Neural cell (in vitro differentiated cells): ENCODE data around the gene SNCAIP. TPM values are rescaled to one million over a fixed set of nuclear protein-coding genes. Genes with fewer than 3 reads are reported as not detected.

Source experiments
- H2AFZ ChIP-seq: fragments of 200-600, 300-800 bp; sonication (generic), shearing (Covaris generic); 2 replicates; pipeline ENCODE4 v1.6.0; 2014; ENCODE audit warnings: low read depth, mild to moderate bottlenecking, antibody characterized with exemption, low read length, moderate library complexity
- H3F3A ChIP-seq: fragments of 200-600 bp; shearing (Covaris generic); 2 replicates; pipeline ENCODE4 v1.6.1; 2016; ENCODE audit warnings: mild to moderate bottlenecking, moderate library complexity, mixed read lengths, antibody characterized with exemption, low read length; ENCODE audit not compliant: insufficient read depth, poor library complexity, severe bottlenecking
- H3K27ac ChIP-seq: fragments of 200-600, 300-800 bp; sonication (generic), shearing (Covaris generic); 2 replicates; pipeline ENCODE4 v1.5.1; 2014; ENCODE audit warnings: mild to moderate bottlenecking, low read length, moderate library complexity
- H3K27me3 ChIP-seq: fragments of 300-800, 200-600 bp; sonication (generic), shearing (Covaris generic); 2 replicates; pipeline ENCODE4 v1.6.0; 2014; ENCODE audit warnings: mild to moderate bottlenecking, low read depth, low read length, moderate library complexity; ENCODE audit not compliant: insufficient read depth
- H3K36me3 ChIP-seq: fragments of 300-800, 200-600 bp; sonication (generic), shearing (Covaris generic); 2 replicates; pipeline ENCODE4 v1.5.1; 2014; ENCODE audit warnings: mild to moderate bottlenecking, antibody characterized with exemption, low read length, moderate library complexity; ENCODE audit not compliant: insufficient read depth
- H3K4me2 ChIP-seq: fragments of 300-800, 200-600 bp; sonication (generic), shearing (Covaris generic); 2 replicates; pipeline ENCODE4 v1.6.0; 2014; ENCODE audit warnings: mild to moderate bottlenecking, low read length
- H3K4me3 ChIP-seq: fragments of 300-800, 200-600 bp; sonication (generic), shearing (Covaris generic); 2 replicates; pipeline ENCODE4 v1.5.1; 2014; ENCODE audit warnings: mild to moderate bottlenecking, low read length, moderate library complexity
- H3K79me2 ChIP-seq: fragments of 200-600 bp; shearing (Covaris generic); replicated peaks from 2 replicates; pipeline ENCODE4 v1.6.0; 2014; ENCODE audit warnings: mild to moderate bottlenecking, low read length, moderate library complexity; ENCODE audit not compliant: insufficient read depth
- H3K9ac ChIP-seq: fragments of 300-800, 200-600 bp; sonication (generic), shearing (Covaris generic); 2 replicates; pipeline ENCODE4 v1.6.1; 2016; ENCODE audit warnings: mild to moderate bottlenecking, low read length, mixed read lengths
- H3K9me2 ChIP-seq: fragments of 200-600 bp; shearing (Covaris generic); 2 replicates; pipeline ENCODE4 v1.6.1; 2016; ENCODE audit warnings: mild to moderate bottlenecking, low read length, mixed read lengths; ENCODE audit not compliant: insufficient read depth
- H3K9me3 ChIP-seq: fragments of 200-600, 300-800 bp; sonication (generic), shearing (Covaris generic); 2 replicates; pipeline ENCODE4 v1.6.1; 2016; ENCODE audit warnings: mild to moderate bottlenecking, mixed run types, low read length, moderate library complexity, mixed read lengths
- H4K20me1 ChIP-seq: fragments of 200-600 bp; shearing (Covaris generic); 2 replicates; pipeline ENCODE4 v1.6.1; 2016; ENCODE audit warnings: mild to moderate bottlenecking, mixed run types; ENCODE audit not compliant: insufficient read depth
- EP300 ChIP-seq: fragments of 450-650 bp; conservative IDR thresholded peaks from 2 replicates; pipeline ENCODE4 v1.6.1; 2014; ENCODE audit warnings: antibody characterized with exemption, mild to moderate bottlenecking, moderate library complexity; ENCODE audit not compliant: poor library complexity, severe bottlenecking
- EZH2 ChIP-seq: fragments of 200-600, 300-800 bp; shearing (Covaris generic), sonication (generic); IDR thresholded peaks from 2 replicates; pipeline ENCODE4 v1.6.1; 2014; ENCODE audit warnings: antibody characterized with exemption, low read length, borderline replicate concordance, mild to moderate bottlenecking; ENCODE audit not compliant: insufficient read depth, poor library complexity, severe bottlenecking
- MXI1 ChIP-seq: fragments of 450-650 bp; conservative IDR thresholded peaks from 2 replicates; pipeline ENCODE4 v1.6.1; 2014; ENCODE audit warnings: antibody characterized with exemption, mild to moderate bottlenecking; ENCODE audit not compliant: poor library complexity, severe bottlenecking
- POLR2AphosphoS5 ChIP-seq: IDR thresholded peaks from 2 replicates; pipeline ENCODE4 v1.6.1; 2012
- RAD21 ChIP-seq: fragments of 450-650 bp; conservative IDR thresholded peaks from 2 replicates; pipeline ENCODE4 v1.6.1; 2014; ENCODE audit warnings: antibody characterized with exemption, mild to moderate bottlenecking, moderate library complexity
- SMC3 ChIP-seq: fragments of 450-650 bp; conservative IDR thresholded peaks from 2 replicates; pipeline ENCODE4 v1.6.1; 2014; ENCODE audit warnings: antibody characterized with exemption, mild to moderate bottlenecking, moderate library complexity; ENCODE audit not compliant: poor library complexity
- TAF1 ChIP-seq: IDR thresholded peaks from 2 replicates; pipeline ENCODE4 v1.6.1; 2012; ENCODE audit warnings: low read depth
- polyA plus RNA-seq: library from polyadenylated mRNA; depleted of rRNA; stranded (reverse); fragments of >200 nt; gene quantifications from 2 replicates; pipeline ENCODE4 v1.2.3, GENCODE V29; 2014
- TF ChIP-seq, protein P1 (sequence below): fragments of 450-650 bp; IDR thresholded peaks from 2 replicates; pipeline ENCODE4 v1.5.1; 2014; ENCODE audit warnings: antibody characterized with exemption, mild to moderate bottlenecking, moderate library complexity; ENCODE audit not compliant: poor library complexity, severe bottlenecking

Gene SNCAIP
- polyA plus RNA-seq, 1 donor from 2014 or later, result 25.6 TPM

DNA sequence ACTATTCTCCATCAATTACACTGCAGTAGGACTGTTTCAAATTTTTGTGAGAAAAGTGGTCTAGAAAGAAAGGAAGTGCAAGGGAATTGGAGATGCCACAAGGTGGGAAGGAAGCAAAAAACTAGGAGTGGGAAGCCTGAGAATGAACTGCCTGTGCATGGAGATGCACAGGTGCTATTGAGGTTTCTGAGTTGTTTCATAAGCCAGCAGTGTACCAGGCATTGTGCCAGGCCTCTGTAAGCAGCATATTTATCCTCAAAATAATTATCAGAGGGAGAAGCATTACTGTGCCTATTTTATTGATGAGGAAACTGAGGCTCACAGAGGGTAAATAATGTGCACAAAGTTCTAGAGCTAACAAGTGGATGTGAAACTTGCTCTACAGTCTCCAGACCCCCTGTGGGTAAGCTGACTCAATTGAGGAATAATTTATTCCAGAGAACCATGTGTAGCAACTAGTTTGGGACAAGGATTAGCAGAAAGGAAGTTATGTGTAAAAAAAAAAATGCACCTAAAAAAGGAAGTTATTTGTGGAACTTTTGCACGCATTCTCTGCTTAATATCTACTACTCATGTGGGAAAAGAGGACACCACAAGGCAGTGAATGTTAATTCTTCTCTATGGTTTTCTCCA lies 96.7 kb downstream of the SNCAIP start:
- Histone ChIP-seq H3K9ac (no peak overlapping the region), H3K4me3 (no peak overlapping the region), H3K27ac (no peak overlapping the region), H2AFZ (no peak overlapping the region), H3F3A (no peaks in the 10 kb centered on the region), H4K20me1 (no peaks in the 10 kb centered on the region), H3K79me2 (no peaks in the 10 kb centered on the region), H3K9me3 (no peaks in the 10 kb centered on the region), H3K27me3 (no peaks in the 10 kb centered on the region), H3K36me3 (peaks cover 9% of the 10 kb centered on the region), H3K9me2 (no peaks in the 10 kb centered on the region), H3K4me2 (no peak overlapping the region)
- no peak for TF ChIP-seq MXI1
- TF ChIP-seq EZH2, result no peak
- no peak for TF ChIP-seq POLR2AphosphoS5
- TF ChIP-seq, protein P1, sequence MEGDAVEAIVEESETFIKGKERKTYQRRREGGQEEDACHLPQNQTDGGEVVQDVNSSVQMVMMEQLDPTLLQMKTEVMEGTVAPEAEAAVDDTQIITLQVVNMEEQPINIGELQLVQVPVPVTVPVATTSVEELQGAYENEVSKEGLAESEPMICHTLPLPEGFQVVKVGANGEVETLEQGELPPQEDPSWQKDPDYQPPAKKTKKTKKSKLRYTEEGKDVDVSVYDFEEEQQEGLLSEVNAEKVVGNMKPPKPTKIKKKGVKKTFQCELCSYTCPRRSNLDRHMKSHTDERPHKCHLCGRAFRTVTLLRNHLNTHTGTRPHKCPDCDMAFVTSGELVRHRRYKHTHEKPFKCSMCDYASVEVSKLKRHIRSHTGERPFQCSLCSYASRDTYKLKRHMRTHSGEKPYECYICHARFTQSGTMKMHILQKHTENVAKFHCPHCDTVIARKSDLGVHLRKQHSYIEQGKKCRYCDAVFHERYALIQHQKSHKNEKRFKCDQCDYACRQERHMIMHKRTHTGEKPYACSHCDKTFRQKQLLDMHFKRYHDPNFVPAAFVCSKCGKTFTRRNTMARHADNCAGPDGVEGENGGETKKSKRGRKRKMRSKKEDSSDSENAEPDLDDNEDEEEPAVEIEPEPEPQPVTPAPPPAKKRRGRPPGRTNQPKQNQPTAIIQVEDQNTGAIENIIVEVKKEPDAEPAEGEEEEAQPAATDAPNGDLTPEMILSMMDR, result no peak
- no peak for TF ChIP-seq SMC3
- no peak for TF ChIP-seq RAD21

DNA sequence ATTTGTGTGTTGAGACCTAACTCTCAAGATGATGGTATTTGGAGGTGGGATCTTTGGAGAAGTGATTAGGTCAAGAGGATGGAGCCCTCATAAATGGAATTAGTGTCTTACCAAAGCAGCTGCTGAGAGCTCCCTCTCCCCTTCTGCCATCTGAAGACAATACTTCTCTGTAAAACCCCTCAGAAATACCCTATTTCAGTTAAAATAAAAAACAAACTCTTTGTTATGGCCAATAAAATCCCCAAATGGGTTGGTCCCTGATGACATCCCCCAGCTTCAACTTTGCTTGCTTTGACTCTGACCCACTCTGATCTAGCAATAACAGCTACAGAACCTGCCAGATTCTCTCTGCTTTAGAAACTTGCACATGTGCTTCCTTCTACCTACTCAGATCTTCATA lies 100.9 kb downstream of the SNCAIP start:
- no peaks in the 10 kb centered on the region for H3K36me3 ChIP-seq
- H3K4me3 ChIP-seq, result no peak overlapping the region
- H2AFZ ChIP-seq, result no peak overlapping the region
- no peaks in the 10 kb centered on the region for H3K27me3 ChIP-seq
- no peaks in the 10 kb centered on the region for H4K20me1 ChIP-seq
- no peak overlapping the region for H3K4me2 ChIP-seq
- H3K27ac ChIP-seq, result no peak overlapping the region
- H3K9ac ChIP-seq, result no peak overlapping the region
- H3K9me3 ChIP-seq, result no peaks in the 10 kb centered on the region
- TF ChIP-seq EZH2 (no peak), SMC3 (no peak), RAD21 (no peak), MXI1 (no peak), EP300 (no peak)
- TF ChIP-seq, protein P1, result no peak
- H3F3A ChIP-seq, result no peaks in the 10 kb centered on the region
- no peaks in the 10 kb centered on the region for H3K79me2 ChIP-seq
- no peaks in the 10 kb centered on the region for H3K9me2 ChIP-seq

DNA sequence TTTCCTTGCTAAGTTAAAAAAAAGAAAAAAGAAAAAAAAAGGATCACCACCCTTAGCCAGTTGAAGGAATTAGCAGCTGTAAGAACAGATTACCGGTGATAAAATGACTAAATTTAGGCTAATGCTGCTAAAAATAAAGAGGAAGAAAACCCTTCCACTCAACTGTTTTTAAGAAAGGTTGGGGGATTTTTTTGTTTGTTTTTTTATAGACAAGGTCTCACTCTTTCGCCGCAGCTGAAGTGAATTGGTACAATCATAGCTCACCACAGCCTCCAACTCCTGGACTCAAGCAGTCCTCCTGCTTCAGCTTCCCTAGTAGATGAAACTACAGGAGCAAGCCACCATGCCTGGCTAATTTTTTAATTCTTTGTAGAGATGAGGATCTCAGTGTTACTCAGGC lies 101.7 kb downstream of the SNCAIP start:
- H3K79me2 ChIP-seq, result no peaks in the 10 kb centered on the region
- H3K9me2 ChIP-seq, result no peaks in the 10 kb centered on the region
- no peaks in the 10 kb centered on the region for H3K9me3 ChIP-seq
- H3K27me3 ChIP-seq, result no peaks in the 10 kb centered on the region
- no peaks in the 10 kb centered on the region for H3F3A ChIP-seq
- TF ChIP-seq TAF1 (no peak), MXI1 (no peak)
- TF ChIP-seq, protein P1, result no peak
- no peaks in the 10 kb centered on the region for H4K20me1 ChIP-seq
- H3K4me2 ChIP-seq, result no peak overlapping the region
- H3K9ac ChIP-seq, result no peak overlapping the region
- H3K4me3 ChIP-seq, result no peak overlapping the region
- H3K27ac ChIP-seq, result no peak overlapping the region
- no peak overlapping the region for H2AFZ ChIP-seq
- H3K36me3 ChIP-seq, result no peaks in the 10 kb centered on the region
